Neural progenitor cell (in vitro differentiated cells): ENCODE data around the gene MSRB1.

Source experiments
- EZH2 ChIP-seq: fragments of 200-600 bp; sonication (generic); IDR thresholded peaks from 2 replicates; pipeline ENCODE4 v1.6.1; 2017; ENCODE audit warnings: antibody characterized with exemption, mild to moderate bottlenecking, moderate library complexity
- TF ChIP-seq, protein P1 (sequence below): fragments of 200-600 bp; sonication (generic); IDR thresholded peaks from 2 replicates; pipeline ENCODE4 v1.5.1; 2017; ENCODE audit warnings: antibody characterized with exemption, mild to moderate bottlenecking

DNA sequence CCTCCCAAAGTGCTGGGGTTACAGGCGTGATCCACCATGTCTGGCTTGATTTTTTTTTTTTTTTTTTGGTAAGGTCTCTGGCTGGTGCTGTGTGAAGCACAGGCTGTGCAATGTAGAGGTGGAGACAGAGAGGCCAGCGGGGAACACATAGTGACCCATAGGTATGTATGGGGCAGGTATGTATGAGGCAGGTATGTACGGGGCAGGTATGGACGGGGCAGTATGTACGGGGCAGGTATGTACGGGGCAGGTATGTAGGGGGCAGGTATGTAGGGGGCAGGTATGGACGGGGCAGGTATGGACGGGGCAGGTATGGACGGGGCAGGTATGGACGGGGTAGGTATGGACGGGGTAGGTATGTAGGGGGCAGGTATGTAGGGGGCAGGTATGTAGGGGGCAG is 6.5 kb upstream of the MSRB1 start:
- TF ChIP-seq EZH2 = no peak
- TF ChIP-seq, protein P1, sequence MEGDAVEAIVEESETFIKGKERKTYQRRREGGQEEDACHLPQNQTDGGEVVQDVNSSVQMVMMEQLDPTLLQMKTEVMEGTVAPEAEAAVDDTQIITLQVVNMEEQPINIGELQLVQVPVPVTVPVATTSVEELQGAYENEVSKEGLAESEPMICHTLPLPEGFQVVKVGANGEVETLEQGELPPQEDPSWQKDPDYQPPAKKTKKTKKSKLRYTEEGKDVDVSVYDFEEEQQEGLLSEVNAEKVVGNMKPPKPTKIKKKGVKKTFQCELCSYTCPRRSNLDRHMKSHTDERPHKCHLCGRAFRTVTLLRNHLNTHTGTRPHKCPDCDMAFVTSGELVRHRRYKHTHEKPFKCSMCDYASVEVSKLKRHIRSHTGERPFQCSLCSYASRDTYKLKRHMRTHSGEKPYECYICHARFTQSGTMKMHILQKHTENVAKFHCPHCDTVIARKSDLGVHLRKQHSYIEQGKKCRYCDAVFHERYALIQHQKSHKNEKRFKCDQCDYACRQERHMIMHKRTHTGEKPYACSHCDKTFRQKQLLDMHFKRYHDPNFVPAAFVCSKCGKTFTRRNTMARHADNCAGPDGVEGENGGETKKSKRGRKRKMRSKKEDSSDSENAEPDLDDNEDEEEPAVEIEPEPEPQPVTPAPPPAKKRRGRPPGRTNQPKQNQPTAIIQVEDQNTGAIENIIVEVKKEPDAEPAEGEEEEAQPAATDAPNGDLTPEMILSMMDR = no peak
